Activated CD4-positive, alpha-beta memory T cell treated with anti-CD3 and anti-CD28 coated beads for 36 hours (primary cell): ENCODE measurements around the gene FREM1. TPM values are rescaled to one million over a fixed set of nuclear protein-coding genes. Genes with fewer than 3 reads are reported as not detected.

Source experiments
- CTCF ChIA-PET: fragments of 350-600 bp; sonication (Branson Sonifier 250); formaldehyde crosslinking; loops from one replicate; lab custom pipeline; 2021; ENCODE audit warnings: antibody characterized with exemption, inconsistent platforms; lab: Charles Lee
- POLR2A ChIA-PET: fragments of 350-600 bp; sonication (Branson Sonifier 250); formaldehyde crosslinking; loops from one replicate; lab custom pipeline; 2021; ENCODE audit warnings: antibody characterized with exemption; lab: Charles Lee
- DNase-seq: peaks from one replicate; pipeline ENCODE4 v3.0.0-alpha.2; 2020
- H3K27ac Mint-ChIP-seq: one replicate; pipeline ENCODE4 v1.8.0; 2021; ENCODE audit warnings: mixed read lengths
- H3K27me3 Mint-ChIP-seq: one replicate; pipeline ENCODE4 v1.8.0; 2021; ENCODE audit warnings: mixed read lengths
- H3K36me3 Mint-ChIP-seq: one replicate; pipeline ENCODE4 v1.8.0; 2021; ENCODE audit warnings: mixed read lengths
- H3K4me1 Mint-ChIP-seq: one replicate; pipeline ENCODE4 v1.8.0; 2021; ENCODE audit warnings: low read depth, mixed read lengths
- H3K4me3 Mint-ChIP-seq: one replicate; pipeline ENCODE4 v1.8.0; 2021; ENCODE audit warnings: mild to moderate bottlenecking, mixed read lengths
- H3K9me3 Mint-ChIP-seq: one replicate; pipeline ENCODE4 v1.8.0; 2021; ENCODE audit warnings: mixed read lengths
- intact Hi-C: fragments of 100-400 bp; cut with micrococcal nuclease; formaldehyde crosslinking; loops from one replicate; pipeline ENCODE4 v1.15.1; 2023
- total RNA-seq, 2 experiments: library from RNA; stranded (reverse); gene quantifications; one replicate each; pipeline ENCODE4 v1.2.3, GENCODE V29; 2021

The FREM1 gene
- total RNA-seq, 2 experiments from 2014 or later = not detected

- intact Hi-C loops = no loop called here
- DNase-seq = no peak
- Mint-ChIP-seq H3K27me3 (peaks cover 2% of the 10 kb centered on the region), H3K4me3 (no peak overlapping the region), H3K4me1 (no peaks in the 10 kb centered on the region), H3K36me3 (no peaks in the 10 kb centered on the region), H3K27ac (no peak overlapping the region), H3K9me3 (peaks cover 2% of the 10 kb centered on the region)
- ChIA-PET POLR2A (no interaction called here), CTCF (no interaction called here)
These were observed 85.7 kb downstream of the FREM1 start for GRCh38 chr9:14824481-14824880.

- H3K4me1 Mint-ChIP-seq = no peaks in the 10 kb centered on the region
- no peak for DNase-seq
- H3K9me3 Mint-ChIP-seq = no peaks in the 10 kb centered on the region
- H3K4me3 Mint-ChIP-seq = no peak overlapping the region
- intact Hi-C loops = no loop called here
- CTCF ChIA-PET = no interaction called here
- H3K36me3 Mint-ChIP-seq = no peaks in the 10 kb centered on the region
- no peak overlapping the region for H3K27ac Mint-ChIP-seq
- peaks cover 2% of the 10 kb centered on the region for H3K27me3 Mint-ChIP-seq
- POLR2A ChIA-PET = no interaction called here
These were observed 86.4 kb downstream of the FREM1 start for GRCh38 chr9:14823800-14824199.

GRCh38 chr9:14822666-14823065 lies 87.6 kb downstream of the FREM1 start:
- peaks cover 11% of the 10 kb centered on the region for H3K27me3 Mint-ChIP-seq
- POLR2A ChIA-PET = no interaction called here
- DNase-seq = no peak
- H3K4me1 Mint-ChIP-seq = no peaks in the 10 kb centered on the region
- intact Hi-C loops = no loop called here
- H3K27ac Mint-ChIP-seq = no peak overlapping the region
- H3K4me3 Mint-ChIP-seq = no peak overlapping the region
- H3K9me3 Mint-ChIP-seq = no peaks in the 10 kb centered on the region
- H3K36me3 Mint-ChIP-seq = no peaks in the 10 kb centered on the region
- CTCF ChIA-PET = no interaction called here

GRCh38 chr9:14819183-14819582 lies 91.0 kb downstream of the FREM1 start:
- no peak overlapping the region for H3K27ac Mint-ChIP-seq
- no peaks in the 10 kb centered on the region for H3K9me3 Mint-ChIP-seq
- ChIA-PET CTCF (interaction anchor here (1.5 kb wide), 1 partner anchor 27 kb away, joined by 3 read pairs; no protein-coding TSS in a partner anchor), POLR2A (no interaction called here)
- no peak for DNase-seq
- intact Hi-C loops = no loop called here
- no peaks in the 10 kb centered on the region for H3K36me3 Mint-ChIP-seq
- H3K27me3 Mint-ChIP-seq = peaks cover 12% of the 10 kb centered on the region
- no peaks in the 10 kb centered on the region for H3K4me1 Mint-ChIP-seq
- H3K4me3 Mint-ChIP-seq = no peak overlapping the region

- DNase-seq = no peak
- H3K9me3 Mint-ChIP-seq = no peaks in the 10 kb centered on the region
- no peaks in the 10 kb centered on the region for H3K36me3 Mint-ChIP-seq
- no peak overlapping the region for H3K4me3 Mint-ChIP-seq
- H3K4me1 Mint-ChIP-seq = no peaks in the 10 kb centered on the region
- intact Hi-C loops = no loop called here
- no peak overlapping the region for H3K27ac Mint-ChIP-seq
- H3K27me3 Mint-ChIP-seq = peaks cover 19% of the 10 kb centered on the region
- CTCF ChIA-PET = no interaction called here
- POLR2A ChIA-PET = no interaction called here
These were observed 96.0 kb downstream of the FREM1 start for GRCh38 chr9:14814249-14814628.

GRCh38 chr9:14813336-14814248 lies 96.6 kb downstream of the FREM1 start:
- H3K4me1 Mint-ChIP-seq = no peaks in the 10 kb centered on the region
- H3K9me3 Mint-ChIP-seq = no peaks in the 10 kb centered on the region
- intact Hi-C loops = no loop called here
- H3K27me3 Mint-ChIP-seq = peaks cover 18% of the 10 kb centered on the region
- ChIA-PET CTCF (no interaction called here), POLR2A (no interaction called here)
- H3K4me3 Mint-ChIP-seq = no peak overlapping the region
- no peak for DNase-seq
- no peak overlapping the region for H3K27ac Mint-ChIP-seq
- H3K36me3 Mint-ChIP-seq = no peaks in the 10 kb centered on the region

GRCh38 chr9:14812806-14813205 lies 97.4 kb downstream of the FREM1 start:
- ChIA-PET POLR2A (no interaction called here), CTCF (no interaction called here)
- peaks cover 10% of the 10 kb centered on the region for H3K27me3 Mint-ChIP-seq
- H3K4me3 Mint-ChIP-seq = no peak overlapping the region
- no peaks in the 10 kb centered on the region for H3K4me1 Mint-ChIP-seq
- intact Hi-C loops = no loop called here
- no peak for DNase-seq
- no peak overlapping the region for H3K27ac Mint-ChIP-seq
- H3K9me3 Mint-ChIP-seq = no peaks in the 10 kb centered on the region
- no peaks in the 10 kb centered on the region for H3K36me3 Mint-ChIP-seq

GRCh38 chr9:14811844-14812243 lies 98.4 kb downstream of the FREM1 start:
- Mint-ChIP-seq H3K36me3 (no peaks in the 10 kb centered on the region), H3K4me1 (no peaks in the 10 kb centered on the region), H3K4me3 (no peak overlapping the region), H3K9me3 (no peaks in the 10 kb centered on the region), H3K27me3 (peaks cover 10% of the 10 kb centered on the region), H3K27ac (no peak overlapping the region)
- CTCF ChIA-PET = no interaction called here
- no peak for DNase-seq
- POLR2A ChIA-PET = no interaction called here
- intact Hi-C loops = no loop called here

- no peak for DNase-seq
- POLR2A ChIA-PET = no interaction called here
- CTCF ChIA-PET = no interaction called here
- Mint-ChIP-seq H3K36me3 (no peaks in the 10 kb centered on the region), H3K9me3 (no peaks in the 10 kb centered on the region), H3K27me3 (no peaks in the 10 kb centered on the region), H3K4me1 (no peaks in the 10 kb centered on the region), H3K27ac (no peak overlapping the region), H3K4me3 (no peak overlapping the region)
- intact Hi-C loops = no loop called here
These were observed 103.2 kb downstream of the FREM1 start for GRCh38 chr9:14806941-14807520.

- H3K36me3 Mint-ChIP-seq = no peaks in the 10 kb centered on the region
- no peaks in the 10 kb centered on the region for H3K27me3 Mint-ChIP-seq
- POLR2A ChIA-PET = no interaction called here
- no peaks in the 10 kb centered on the region for H3K4me1 Mint-ChIP-seq
- no peak overlapping the region for H3K27ac Mint-ChIP-seq
- no peaks in the 10 kb centered on the region for H3K9me3 Mint-ChIP-seq
- intact Hi-C loops = no loop called here
- CTCF ChIA-PET = no interaction called here
- DNase-seq = no peak
- no peak overlapping the region for H3K4me3 Mint-ChIP-seq
These were observed 111.2 kb downstream of the FREM1 start for GRCh38 chr9:14799030-14799429.

GRCh38 chr9:14797435-14797834 lies 112.8 kb downstream of the FREM1 start:
- H3K4me1 Mint-ChIP-seq = no peaks in the 10 kb centered on the region
- no peak overlapping the region for H3K4me3 Mint-ChIP-seq
- no peaks in the 10 kb centered on the region for H3K36me3 Mint-ChIP-seq
- no peak for DNase-seq
- no peak overlapping the region for H3K27ac Mint-ChIP-seq
- no peaks in the 10 kb centered on the region for H3K9me3 Mint-ChIP-seq
- H3K27me3 Mint-ChIP-seq = no peaks in the 10 kb centered on the region
- intact Hi-C loops = no loop called here
- CTCF ChIA-PET = no interaction called here
- POLR2A ChIA-PET = no interaction called here

- intact Hi-C loops = no loop called here
- ChIA-PET POLR2A (no interaction called here), CTCF (interaction anchor here (0.8 kb wide), 1 partner anchor 25 kb away, joined by 3 read pairs; no protein-coding TSS in a partner anchor)
- Mint-ChIP-seq H3K27me3 (peaks cover 4% of the 10 kb centered on the region), H3K9me3 (no peaks in the 10 kb centered on the region), H3K4me1 (no peaks in the 10 kb centered on the region), H3K36me3 (no peaks in the 10 kb centered on the region), H3K4me3 (no peak overlapping the region), H3K27ac (no peak overlapping the region)
- no peak for DNase-seq
These were observed 116.8 kb downstream of the FREM1 start for GRCh38 chr9:14793389-14793788.

GRCh38 chr9:14790628-14791027 lies 119.6 kb downstream of the FREM1 start:
- Mint-ChIP-seq H3K27ac (no peak overlapping the region), H3K4me1 (no peaks in the 10 kb centered on the region), H3K4me3 (no peak overlapping the region), H3K9me3 (no peaks in the 10 kb centered on the region), H3K27me3 (peaks cover 4% of the 10 kb centered on the region), H3K36me3 (no peaks in the 10 kb centered on the region)
- intact Hi-C loops = no loop called here
- ChIA-PET POLR2A (no interaction called here), CTCF (no interaction called here)
- DNase-seq = no peak
